ENCODE data around the gene GRB2. TPM values are rescaled to one million over a fixed set of nuclear protein-coding genes. Genes with fewer than 3 reads are reported as not detected.

The GRB2 gene
- total and polyA plus RNA-seq, 10 donors, result 66.8 to 352 (median 209) TPM

DNA sequence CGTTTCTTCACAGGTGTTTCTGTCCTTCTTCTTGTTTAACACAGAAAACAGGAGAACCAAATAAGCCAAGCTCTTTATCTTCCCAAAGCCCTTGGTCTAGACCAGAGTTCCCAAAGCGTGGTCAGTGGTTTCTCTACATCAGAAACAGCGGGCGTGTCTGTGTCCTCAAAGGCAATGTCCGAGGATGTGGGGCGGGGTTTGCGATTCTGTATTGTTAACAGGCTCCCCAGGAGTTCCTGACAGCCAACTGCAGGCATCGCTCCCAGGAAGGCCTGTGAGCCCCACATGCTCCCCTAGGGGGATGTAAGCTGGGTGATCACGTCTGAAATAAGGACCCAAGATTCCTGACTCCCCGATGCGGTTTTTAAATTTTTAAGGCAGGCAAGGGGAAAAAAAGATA is 87.8 kb downstream of the GRB2 start:
- Histone ChIP-seq H3K27ac (peak overlapping the region in 6 of 8 donors; percentile 8 to 90 (median 78)), H3K27me3 (replicated peaks in 1 of 7) (no peaks in the 10 kb centered on the region), H3K9me3 (no peaks in the 10 kb centered on the region), H3K36me3 (peaks cover 2 to 57% (median 38%) of the 10 kb centered on the region in 6 donors), H3K4me1 (peaks cover 1 to 92% (median 51%) of the 10 kb centered on the region in 6 donors), H3K4me3 (no peak overlapping the region)
- intact Hi-C loops (cut with DNase I; ENCODE audit: low total_unique reads), result no loop called here
- DNase-seq, result peak; percentile 76
- TF ChIP-seq POLR2AphosphoS5 (IDR thresholded peaks at IDR 0.05), result no peak
- TF ChIP-seq CTCF (IDR thresholded peaks at IDR 0.05 in 8 of 11, conservative IDR thresholded peaks at IDR 0.05 in 3 of 11), result no peak
- TF ChIP-seq POLR2A (IDR thresholded peaks at IDR 0.05), result no peak
- 70 to 83% (median 78%) methylated on average over 11 of the region's 11 CpGs for WGBS, 5 donors

- Histone ChIP-seq H3K9me3 (no peaks in the 10 kb centered on the region), H3K4me1 (peaks cover 0 to 96% (median 59%) of the 10 kb centered on the region in 6 donors), H3K36me3 (peaks cover 0 to 43% (median 31%) of the 10 kb centered on the region in 6 donors), H3K4me3 (no peak overlapping the region), H3K27ac (peak overlapping the region; percentile 4 to 90 (median 83)), H3K27me3 (replicated peaks in 1 of 7) (no peaks in the 10 kb centered on the region)
- no peak for DNase-seq
- WGBS, 5 donors, result 72 to 80% (median 72%) methylated on average over 5 of the region's 5 CpGs
- intact Hi-C loops (cut with DNase I; ENCODE audit: low total_unique reads), result no loop called here
- TF ChIP-seq POLR2AphosphoS5 (IDR thresholded peaks at IDR 0.05) (no peak), CTCF (IDR thresholded peaks at IDR 0.05 in 8 of 11, conservative IDR thresholded peaks at IDR 0.05 in 3 of 11) (no peak), POLR2A (IDR thresholded peaks at IDR 0.05) (no peak)
Observed at GRCh38 chr17:75316253-75316652, 89.2 kb downstream of the GRB2 start.

GRCh38 chr17:75315541-75316243 is 89.8 kb downstream of the GRB2 start:
- intact Hi-C loops (cut with DNase I; ENCODE audit: low total_unique reads), result no loop called here
- Histone ChIP-seq H3K27ac (peak overlapping the region; percentile 4 to 90 (median 83)), H3K27me3 (replicated peaks in 1 of 7) (no peaks in the 10 kb centered on the region), H3K4me1 (peaks cover 0 to 100% (median 63%) of the 10 kb centered on the region in 6 donors), H3K9me3 (no peaks in the 10 kb centered on the region), H3K36me3 (peaks cover 0 to 38% (median 25%) of the 10 kb centered on the region in 6 donors), H3K4me3 (no peak overlapping the region)
- TF ChIP-seq POLR2A (IDR thresholded peaks at IDR 0.05) (no peak), CTCF (IDR thresholded peaks at IDR 0.05 in 8 of 11, conservative IDR thresholded peaks at IDR 0.05 in 3 of 11) (no peak), POLR2AphosphoS5 (IDR thresholded peaks at IDR 0.05) (peak in 2 of 3 donors; percentile 53 to 63)
- DNase-seq, result no peak
- WGBS, 5 donors, result 65 to 83% (median 76%) methylated on average over 17 to 19 of the region's 19 CpGs

DNA sequence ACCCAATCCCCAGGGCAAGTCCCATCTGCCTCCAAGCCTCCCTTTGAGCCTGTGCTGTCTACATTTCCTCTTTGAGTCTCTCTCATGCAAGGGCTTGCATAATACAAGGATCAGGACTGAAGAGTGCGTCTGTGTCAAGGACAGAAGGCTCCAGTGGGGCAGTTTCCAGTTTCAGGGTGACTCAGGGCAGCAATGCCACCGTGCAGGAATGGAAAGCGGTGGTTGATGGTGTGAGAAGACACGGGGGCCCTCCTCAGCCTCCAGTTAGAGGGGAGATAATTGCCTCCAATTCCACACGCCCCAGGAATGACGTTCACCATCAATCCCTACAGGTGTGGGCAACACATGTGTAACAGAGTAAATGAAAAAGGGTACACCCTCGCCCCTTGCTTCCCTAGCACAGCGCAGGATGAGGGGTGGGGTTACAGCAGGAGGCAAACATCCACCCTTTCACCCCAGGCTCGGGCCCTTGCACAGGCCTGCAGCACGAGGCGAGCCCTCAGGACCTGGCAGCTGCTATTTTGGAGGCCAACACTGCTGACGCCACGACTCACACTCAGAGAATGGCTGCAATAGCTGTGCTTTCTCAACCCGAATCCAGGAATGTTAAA is 91.4 kb downstream of the GRB2 start:
- peaks cover 0 to 21% (median 12%) of the 10 kb centered on the region in 6 donors for H3K36me3 ChIP-seq
- peak overlapping the region; percentile 46 to 90 (median 83) for H3K27ac ChIP-seq
- TF ChIP-seq POLR2AphosphoS5 (IDR thresholded peaks at IDR 0.05) (peak; percentile 35 to 80 (median 58)), CTCF (IDR thresholded peaks at IDR 0.05 in 8 of 11, conservative IDR thresholded peaks at IDR 0.05 in 3 of 11) (no peak)
- DNase-seq, result no peak
- H3K4me3 ChIP-seq, result no peak overlapping the region
- WGBS, 5 donors, result 49 to 73% (median 60%) methylated on average over 14 of the region's 14 CpGs
- no peaks in the 10 kb centered on the region for H3K9me3 ChIP-seq
- H3K27me3 ChIP-seq (replicated peaks in 1 of 7), result no peaks in the 10 kb centered on the region
- peaks cover 3 to 100% (median 78%) of the 10 kb centered on the region in 6 donors for H3K4me1 ChIP-seq
- intact Hi-C loops (cut with DNase I; ENCODE audit: low total_unique reads), result no loop called here

Data from spleen (tissue), 11 donors.